Stimulated activated CD4-positive, alpha-beta T cell treated with anti-CD3 and anti-CD28 coated beads, Interleukin-1b, Interleukin-23, amount 100 ng/mL, for 4 hours (primary cell): ENCODE measurements around the gene MUC4.
"Not testable (repeated sequence)": the region's sequence is repeated elsewhere in the genome, so short reads cannot be mapped to it uniquely, and the experiment has no call there.

Experiments
- DNase-seq, 2 donors: peaks; one replicate each; pipeline ENCODE4 v3.0.0-alpha.2; 2020; ENCODE audit warnings: low read depth in 2 of 2

The MUC4 gene

DNA sequence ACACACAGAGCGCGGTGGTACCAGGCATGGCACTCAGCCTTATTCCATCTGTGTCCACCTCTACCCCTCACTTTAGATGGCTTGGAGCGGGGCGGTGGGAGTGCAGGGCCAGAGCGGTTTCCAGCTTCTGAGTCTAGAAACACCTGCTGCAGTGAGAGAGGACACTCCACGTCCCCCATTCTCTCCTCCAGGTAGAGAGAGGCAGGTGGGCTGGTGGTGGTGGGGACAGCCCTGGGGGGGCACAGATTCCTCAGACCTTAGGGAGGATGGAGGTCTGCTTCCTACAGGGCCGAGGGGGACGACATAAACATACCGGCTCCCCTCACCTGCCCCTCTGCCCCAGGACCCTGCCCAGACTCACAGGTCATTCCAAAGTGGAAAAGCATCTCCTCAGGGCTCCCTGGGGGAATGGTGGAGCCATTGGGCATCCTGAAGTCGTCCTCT, 50.6 kb downstream of the MUC4 start:
- no peak for DNase-seq

DNA sequence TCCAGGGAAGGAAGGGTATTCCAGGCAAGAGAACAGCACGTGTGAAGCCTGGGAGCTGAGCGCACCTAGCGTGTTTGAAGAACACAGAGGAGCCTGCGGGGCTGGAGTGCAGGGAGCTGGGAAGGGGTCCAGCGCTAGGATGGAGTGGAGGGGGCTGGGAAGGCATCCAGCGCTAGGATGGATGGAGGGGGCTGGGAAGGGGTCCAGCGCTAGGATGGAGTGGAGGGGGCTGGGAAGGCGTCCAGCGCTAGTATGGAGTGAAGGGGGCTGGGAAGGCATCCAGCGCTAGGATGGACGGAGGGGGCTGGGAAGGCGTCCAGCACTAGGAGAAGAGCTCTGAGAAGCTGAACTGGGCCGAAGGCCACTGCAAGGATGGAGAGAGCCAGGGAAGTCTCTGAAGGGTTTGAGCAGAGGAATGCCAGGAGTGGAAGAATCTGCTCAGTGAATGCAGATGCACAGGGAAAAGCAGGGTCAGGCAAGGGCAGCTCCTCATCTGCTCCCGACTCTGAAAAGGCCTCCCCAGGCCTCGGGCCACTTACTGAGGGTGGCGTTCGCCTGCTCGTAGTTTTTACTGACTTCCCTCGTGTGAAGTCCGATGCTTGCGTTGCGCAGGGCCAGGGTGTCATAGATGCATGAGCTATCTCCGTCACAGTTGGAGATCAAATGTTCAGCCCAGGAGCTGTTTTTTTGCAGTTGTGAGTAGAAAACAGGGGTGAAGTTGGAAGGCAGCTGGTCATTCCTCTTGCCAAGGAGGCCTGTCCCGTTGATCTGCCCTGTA, 51.2 kb downstream of the MUC4 start:
- no peak for DNase-seq

DNA sequence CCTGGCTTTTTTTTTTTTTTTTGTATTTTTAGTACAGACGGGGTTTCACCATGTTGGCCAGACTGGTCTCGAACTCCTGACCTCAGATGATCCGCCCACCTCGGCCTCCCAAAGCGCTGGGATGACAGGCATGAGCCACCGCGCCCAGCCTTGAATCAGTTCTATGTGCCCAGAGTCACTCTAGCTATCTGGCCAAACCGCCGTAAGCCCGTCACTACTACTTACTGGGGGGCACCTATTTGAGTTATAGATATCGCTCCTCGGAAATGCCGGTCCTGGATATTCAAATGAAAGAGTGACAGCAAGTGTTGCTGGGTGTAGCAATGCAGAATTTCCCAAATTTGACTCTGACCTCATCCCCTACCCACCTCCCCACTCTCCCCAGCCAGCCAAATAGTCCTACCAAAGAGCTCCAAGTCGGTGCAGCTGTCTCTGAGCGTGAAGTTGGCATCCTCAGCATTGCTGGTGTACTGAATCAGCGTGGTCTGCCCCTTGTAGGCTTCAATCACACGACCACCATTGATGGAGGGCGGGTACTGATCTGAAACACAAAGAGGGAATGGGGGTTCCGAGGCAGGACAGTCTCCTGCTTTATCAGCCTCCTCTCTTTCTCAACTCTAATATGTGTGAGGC, 52.9 kb downstream of the MUC4 start:
- DNase-seq = no peak

DNA sequence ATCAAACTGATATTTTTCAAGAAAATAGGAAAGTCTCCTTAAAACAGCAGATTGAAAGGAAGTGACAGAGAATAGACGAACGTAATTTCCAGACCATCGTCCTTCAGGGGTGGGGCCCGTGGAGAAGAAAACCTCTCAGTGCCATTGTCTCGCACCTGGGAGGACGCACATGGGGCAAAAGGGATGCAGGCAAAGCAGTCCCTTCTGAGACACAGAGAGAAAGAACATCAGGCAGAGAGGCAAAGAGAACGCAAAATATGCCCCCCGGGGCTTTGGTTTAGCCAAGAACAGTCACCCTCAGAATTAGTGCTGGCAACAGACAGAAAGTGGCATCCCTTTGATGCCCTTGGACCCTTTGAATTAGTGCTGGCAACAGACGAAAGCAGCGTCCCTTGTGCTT, 53.9 kb downstream of the MUC4 start:
- no peak for DNase-seq

DNA sequence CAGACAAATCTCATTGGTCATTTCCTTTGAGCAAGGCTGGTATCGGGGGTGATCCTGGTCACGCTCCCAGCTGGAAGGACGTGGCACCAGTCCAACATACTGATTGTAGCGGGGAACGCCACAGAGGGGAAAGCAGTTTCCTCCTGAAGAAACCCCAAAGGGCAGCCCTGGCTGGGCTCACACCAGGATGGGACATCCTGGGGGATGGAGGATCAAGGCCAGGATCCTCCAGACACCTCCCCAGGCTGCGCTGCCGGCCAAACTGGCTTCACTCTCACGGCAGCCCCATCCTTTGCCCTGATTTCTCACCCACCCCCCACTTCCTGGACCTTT, 54.3 kb downstream of the MUC4 start:
- DNase-seq = no peak

DNA sequence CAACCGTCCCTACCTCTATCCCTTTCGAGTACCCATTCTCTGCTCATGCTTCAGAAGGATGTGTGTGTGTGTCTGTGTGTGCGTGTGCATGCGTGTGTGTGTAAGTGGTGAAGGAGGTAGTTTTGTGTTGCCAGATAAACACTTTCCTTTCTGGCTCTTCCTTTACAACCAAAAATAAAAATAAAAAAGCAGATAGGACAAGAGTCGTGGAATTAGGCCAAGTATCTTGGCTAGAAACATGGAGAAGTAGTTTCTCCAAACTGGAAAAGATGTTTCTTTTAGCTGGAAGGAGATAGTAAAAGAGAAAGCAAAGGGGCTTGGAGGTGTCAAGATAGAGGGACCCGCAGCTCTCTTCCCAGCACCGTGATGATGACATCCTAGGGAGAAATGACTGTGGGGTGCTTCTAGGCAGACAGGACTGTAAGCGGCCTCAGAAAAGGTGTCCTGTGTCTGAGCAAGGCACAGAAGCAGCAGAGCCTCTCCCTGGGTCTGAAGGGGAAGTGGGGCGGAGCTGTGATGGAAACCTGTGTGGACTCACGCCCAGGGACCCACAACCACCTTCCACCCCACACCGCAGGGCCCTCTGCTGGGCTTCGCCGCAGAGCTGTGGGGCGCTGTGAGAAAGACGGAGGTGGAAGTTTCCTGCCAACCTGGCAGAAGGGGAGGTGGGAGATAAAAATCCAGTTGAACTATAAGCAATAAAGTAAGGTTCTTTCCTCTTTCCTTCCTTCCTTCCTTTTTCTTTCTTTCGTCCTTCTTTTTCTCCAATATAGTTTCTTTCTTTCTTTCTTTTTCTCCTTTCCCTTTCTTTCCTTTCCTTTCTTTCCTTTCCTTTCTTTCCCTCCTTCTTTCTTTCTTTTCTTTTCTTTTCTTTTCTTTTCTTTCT, 55.7 kb downstream of the MUC4 start:
- no peak for DNase-seq

DNA sequence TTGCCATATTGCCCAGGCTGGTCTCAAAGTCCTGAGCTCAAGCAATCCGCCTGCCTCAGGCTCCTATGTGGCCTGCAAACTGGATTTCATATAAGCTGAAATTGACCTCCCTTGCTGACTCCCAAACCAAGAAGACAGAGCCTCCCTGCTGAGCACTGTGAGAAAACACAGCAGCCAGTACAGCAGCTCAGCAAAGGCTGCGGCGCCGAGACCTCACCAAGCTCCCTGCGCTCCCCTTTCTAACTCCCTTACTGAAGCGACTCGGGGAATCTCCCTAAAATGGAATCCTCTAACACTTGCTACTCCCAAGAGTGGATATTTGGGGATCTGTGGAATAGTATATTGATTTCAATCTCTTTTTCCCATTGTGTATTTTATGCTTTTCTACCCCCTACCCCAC, 56.3 kb downstream of the MUC4 start:
- no peak for DNase-seq

DNA sequence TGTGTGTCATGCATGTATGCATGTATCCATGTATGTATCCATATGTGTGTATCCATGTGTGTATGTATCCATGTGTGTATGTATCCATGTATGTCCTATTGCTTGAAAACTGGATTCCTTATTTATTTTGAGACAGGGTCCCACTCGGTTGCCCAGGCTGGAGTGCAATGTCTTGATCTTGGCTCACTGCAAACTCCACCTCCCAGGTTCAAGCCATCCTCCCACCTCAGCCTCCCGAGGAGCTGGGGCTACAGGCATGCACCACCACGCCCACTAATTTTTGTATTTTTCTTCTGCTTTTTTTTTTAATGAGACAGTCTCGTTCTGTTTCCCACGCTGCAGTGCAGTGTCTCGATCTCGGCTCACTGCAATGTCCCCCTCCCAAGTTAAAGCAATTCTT, 56.8 kb downstream of the MUC4 start:
- no peak for DNase-seq

DNA sequence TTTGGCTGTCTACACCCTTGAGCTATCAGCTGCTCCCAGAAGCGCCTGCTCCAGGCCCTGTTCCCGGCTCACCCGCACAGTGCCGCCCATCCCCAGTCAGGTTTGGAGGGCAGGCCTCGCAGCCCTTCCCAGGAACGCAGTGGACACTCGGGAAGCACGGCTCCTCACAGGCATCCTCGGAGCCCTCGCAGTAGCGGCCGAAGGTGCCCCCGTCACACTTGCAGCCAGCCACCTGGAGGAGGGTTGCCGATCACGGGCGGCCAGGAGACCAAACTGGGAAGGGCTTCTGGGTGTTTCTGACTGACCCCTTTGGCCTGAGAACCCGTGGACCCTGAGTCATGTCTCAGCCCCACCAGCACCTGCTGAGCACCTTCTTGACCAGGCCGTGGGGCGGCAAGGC, 57.6 kb downstream of the MUC4 start:
- DNase-seq = no peak

DNA sequence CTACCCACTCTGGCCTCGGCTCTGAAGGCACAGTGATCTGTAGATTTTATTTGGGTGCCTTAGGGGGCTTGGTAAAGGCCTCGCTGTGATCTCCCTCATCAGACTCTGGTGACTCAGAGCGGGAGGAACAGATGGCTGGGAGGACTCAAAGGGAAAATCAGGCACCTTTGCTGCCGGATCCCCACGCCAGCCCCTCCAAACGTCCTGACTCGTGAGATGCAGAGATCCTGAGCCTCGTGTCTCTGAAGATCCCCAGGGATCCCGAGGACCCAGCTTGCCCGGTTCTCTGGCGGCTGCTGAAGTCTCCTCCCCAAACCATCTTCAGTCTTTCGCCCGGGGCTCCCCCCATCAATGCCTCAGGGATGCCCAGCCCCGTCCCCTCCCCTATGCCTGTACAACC, 58.1 kb downstream of the MUC4 start:
- DNase-seq = no peak

DNA sequence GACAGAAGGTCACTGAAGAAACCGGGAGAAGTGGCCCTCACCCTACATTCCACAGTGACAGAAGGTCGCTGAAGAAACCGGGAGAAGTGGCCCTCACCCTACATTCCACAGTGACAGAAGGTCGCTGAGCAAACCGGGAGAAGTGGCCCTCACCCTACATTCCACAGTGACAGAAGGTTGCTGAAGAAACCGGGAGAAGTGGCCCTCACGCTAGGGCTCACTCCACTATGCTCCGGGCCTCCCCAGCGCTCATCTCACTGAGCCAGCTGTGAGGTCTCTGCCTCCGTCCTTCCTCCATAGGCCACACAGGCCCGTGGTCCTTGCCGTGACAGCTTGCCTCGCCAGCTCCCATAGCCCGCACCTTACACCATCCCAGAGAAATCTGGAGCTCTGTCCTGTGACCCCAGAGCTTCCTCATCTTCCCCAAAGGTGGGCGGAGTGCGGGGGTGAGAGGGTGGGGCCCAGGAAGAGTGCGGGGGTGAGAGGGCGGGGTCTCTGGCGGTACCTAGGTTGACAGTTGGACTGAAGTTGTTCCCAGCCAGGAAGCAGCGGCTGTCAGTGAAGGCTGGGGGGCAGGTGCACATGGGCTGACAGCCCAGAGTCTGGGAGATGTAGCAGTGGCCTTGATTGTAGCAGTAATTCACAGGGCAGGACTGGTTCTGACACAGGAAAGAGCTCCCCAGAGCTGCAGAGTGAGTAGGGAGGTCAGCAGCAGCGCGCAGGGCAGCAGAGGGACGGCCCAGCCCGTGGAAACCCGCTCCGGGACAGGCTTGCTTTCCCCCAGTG, 59.0 kb downstream of the MUC4 start:
- DNase-seq = no peak

DNA sequence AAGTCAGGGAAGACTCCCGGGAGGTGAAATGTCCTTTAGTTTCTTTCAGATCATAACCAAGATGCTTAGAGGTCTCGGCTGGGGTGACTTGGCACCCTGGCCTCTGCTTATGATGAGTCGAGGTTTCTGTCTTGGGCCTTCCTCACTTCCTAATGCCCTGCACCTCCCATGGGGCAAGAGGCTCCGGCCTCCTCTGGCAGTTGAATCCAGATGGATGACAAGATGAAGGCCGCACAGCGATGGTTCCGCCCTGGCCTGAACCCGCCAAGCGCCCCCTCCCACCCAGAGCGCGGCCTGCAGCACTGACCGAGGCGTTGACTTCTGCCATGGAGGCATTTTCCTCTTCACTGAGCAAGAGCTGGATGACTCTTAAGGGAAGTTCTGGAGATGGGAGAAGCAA, 59.7 kb downstream of the MUC4 start:
- DNase-seq = no peak

DNA sequence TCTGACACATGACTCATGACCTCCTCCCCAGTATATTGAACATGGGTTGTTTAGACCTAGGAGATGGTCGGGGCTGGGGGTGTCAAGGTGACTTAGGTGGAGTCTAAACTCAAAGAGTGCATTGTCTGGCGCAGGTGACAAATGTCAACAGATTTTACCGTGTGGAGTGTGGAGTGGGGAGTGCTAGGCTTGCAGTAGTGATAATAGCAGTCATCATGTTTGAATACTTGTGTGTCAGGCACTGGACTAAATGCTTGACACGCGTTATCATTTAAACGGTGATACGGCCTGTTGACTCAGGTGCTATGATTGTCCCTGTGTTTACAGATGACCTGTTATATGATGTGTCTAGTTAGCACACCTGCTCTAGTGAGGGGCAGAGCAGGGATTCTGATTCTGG, 60.2 kb downstream of the MUC4 start:
- no peak for DNase-seq

DNA sequence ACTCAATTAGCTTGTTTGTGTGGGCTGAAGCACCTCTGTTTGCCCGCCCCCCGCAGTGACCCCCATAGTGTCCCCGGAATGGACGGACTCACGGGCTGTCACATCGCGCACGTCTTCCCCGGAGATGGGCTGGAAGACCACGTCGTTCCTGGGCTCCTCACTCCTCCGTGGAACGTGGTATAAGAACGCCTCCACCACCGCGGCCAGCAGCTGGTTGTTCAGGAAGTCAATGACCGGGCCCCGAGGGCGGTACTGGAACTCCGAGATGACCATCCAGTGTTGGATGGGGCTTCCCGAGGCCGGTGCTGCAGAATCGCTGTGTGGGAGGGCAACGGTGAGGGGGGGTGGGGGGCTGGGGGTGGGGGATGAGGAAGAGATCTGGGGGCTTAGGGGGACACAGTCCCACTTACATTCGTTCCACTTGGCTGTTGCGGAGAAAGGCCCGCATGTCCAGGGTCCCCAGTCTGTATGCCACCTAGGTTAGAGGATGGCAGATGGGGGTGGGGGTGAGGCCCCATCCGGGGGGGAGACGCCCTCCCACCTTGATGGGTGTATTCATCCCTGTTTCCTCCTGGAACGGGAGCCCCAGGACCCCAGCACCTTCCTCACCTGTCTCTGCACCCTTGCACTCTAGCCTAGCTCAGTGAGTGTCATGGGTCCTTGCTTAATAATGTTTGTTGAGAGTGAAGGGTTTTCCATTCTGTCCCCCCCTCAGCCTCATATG, 60.8 kb downstream of the MUC4 start:
- DNase-seq = no peak

DNA sequence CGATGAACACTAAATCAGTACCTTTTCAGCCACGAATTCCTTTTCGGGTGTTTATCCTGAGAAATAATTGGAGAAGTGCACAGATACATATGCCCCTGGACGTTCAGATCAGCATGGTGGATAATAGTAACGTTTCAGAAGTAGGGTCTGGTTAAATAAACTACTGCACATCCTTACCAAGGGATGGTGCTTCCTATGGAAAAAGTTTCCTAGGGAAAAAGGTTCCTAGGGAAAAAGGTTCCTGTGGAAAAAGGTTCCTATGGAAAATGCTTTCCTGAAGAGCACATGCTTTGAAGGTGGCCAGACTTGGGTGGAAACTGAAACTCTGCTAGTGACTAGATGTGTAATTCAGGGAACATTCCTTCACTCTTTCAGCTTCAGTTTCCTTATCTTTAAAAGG, 62.6 kb downstream of the MUC4 start:
- not testable (repeated sequence) for DNase-seq

DNA sequence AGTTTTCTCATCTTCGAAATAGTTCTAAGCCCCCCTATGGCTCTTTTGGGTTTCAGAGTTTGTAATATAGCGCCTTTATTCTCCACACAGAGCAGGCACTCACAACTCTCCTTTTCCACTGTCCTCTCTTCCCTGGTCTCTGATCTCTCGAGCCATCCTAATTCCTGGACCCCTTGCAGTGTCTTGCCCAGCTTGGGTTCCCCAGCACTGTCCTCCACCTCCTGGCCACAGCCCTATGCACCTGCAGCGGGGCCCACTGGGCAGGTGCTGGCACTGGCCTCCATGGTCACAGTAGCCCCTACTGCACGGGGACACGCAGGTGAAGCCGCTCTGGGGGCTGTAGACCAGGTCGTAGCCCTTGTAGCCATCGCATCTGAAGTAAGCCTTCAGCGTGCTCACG, 63.1 kb downstream of the MUC4 start:
- DNase-seq = no peak

DNA sequence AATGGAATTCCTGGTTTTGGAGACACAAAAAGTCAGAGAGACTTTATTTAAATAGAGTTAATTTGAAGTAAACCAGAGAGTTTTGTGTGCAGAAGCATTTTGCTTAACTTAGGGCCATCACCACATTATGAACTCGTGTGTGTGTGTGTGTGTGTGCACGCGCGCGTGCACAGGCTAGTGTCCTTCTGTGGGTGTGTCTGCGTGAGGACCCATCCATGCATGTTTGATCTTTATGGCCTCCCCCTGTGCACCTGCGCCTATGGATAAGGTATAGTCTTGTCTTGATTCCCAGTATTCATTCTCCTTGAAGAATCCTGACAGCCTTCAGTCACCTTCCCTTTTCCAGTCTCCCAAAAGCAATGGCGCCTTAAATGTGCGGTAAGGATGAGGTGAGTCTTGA, 65.0 kb downstream of the MUC4 start:
- DNase-seq = no peak

DNA sequence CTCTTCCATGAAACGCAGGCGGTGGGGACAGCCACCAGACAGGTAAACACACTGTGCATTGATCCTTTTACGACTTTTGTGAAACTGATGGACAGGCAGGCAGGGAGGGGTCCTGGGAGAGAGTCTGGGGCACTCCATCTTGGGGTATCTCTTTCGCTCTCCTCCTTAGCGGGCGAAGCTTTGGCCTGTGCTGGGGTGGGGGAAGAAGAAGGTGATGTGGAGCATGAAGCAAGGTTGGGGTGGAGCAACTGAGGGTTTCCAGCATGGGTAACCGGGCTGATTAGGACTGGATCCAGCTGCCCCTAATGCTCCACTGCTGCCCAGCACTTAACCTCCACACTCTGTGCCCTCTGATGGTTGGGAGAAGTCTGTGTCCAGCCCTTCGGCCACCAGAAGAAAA, 65.4 kb downstream of the MUC4 start:
- DNase-seq = no peak

DNA sequence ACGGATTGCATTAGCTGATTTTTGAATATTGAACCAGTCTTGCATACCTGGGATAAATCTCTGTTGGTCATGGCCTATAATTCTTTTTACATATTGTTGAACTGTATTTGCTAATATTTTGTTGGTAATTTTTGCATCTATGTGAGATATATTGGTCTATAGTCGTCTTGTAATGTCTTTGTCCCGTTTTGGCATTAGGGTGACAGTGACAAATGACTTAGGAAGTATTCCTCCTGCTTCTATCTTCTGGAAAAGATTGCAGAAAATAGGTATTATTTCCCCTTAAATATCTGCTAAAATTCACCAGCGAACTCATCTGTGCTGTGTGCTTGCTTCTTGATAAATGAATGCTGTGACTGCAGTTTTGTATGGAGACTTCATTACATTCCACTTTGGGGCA, 67.3 kb downstream of the MUC4 start:
- no peak for DNase-seq

DNA sequence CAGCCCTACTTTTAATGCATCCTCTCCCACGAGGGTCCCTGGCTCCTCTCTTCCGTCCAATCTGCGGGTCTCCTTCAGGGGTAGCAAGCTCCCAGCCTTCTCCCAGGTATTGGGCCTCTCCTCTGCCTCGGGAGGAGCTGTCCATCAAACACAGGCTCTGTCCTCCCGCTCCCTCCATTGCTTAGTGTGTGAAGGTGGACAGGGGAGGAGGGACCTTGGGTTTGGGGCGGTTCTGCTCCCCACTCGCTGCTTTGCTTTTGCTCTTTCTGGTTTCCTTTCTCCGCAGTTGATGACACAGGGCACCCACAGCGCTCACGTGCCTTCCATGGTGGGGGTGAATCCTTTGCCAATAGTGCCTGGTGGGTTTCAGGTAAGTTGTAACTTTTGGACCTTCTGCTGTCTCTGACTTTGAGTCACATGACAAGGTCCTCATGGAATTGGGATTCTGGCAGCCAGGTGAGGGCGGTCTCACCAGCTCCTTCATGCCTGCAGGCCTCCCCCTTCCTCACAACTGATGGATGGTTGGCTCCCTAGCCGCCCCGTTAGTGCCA, 72.1 kb downstream of the MUC4 start:
- DNase-seq = no peak
